Measurements from ENCODE around the gene FBXO42. TPM values are rescaled to one million over a fixed set of nuclear protein-coding genes. Genes with fewer than 3 reads are reported as not detected.
"Not testable (repeated sequence)": the region's sequence is repeated elsewhere in the genome, so short reads cannot be mapped to it uniquely, and the experiment has no call there.

FBXO42 gene
- total and polyA plus RNA-seq, 2 of the 8 experiments (the other 6 are each of a cell fraction or from before 2014, with no cell fraction given) = 15.1 to 17.0 TPM

DNA sequence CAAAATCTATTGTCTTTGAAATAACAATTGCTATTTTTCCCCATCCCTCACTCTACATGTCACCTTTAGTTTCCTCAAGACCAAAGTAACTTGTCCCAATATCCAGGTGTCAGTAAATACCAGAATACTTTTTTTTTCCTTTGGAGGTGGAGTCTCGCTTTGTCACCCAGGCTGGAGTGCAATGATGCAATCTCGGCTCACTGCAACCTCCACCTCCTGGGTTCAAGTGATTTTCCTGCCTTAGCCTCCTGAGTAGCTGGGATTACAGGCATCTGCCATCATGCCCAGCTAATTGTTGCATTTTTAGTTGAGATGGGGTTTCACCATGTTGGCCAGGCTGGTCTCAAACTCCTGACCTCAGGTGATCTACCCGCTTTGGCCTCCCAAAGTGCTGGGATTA lies 94.7 kb downstream of the FBXO42 start:
- not testable (repeated sequence) for H4K5ac ChIP-seq (ENCODE audit: insufficient read length, low read depth, low read length); H3K9ac ChIP-seq (replicated peaks in 1 of 4; ENCODE audit: extremely low read depth in 1 of 4, low read depth in 3 of 4, low read length in 3 of 4); H3K79me1 ChIP-seq (ENCODE audit: low read depth, low read length); H2BK20ac ChIP-seq (ENCODE audit: low read length); H4K8ac ChIP-seq (ENCODE audit: extremely low read depth, insufficient read depth, low read length); H2BK5ac ChIP-seq (ENCODE audit: low read depth, low read length); H3K9me3 ChIP-seq (ENCODE audit: insufficient read depth in 2 of 2, low read depth in 1 of 2, low read length in 1 of 2); H2BK120ac ChIP-seq (replicated peaks; ENCODE audit: low read depth, low read length); FAIRE-seq; H3K4ac ChIP-seq (replicated peaks; ENCODE audit: insufficient read length, low read depth, low read length); DNase-seq (ENCODE audit: low read depth in 1 of 2, low spot score in 2 of 2); H3K4me3 ChIP-seq (ENCODE audit: extremely low read depth in 1 of 4, insufficient read depth in 2 of 4, low read depth in 3 of 4, low read length in 4 of 4); H3K27me3 ChIP-seq (replicated peaks in 1 of 4; ENCODE audit: control insufficient read depth in 3 of 4, extremely low read depth in 1 of 4, insufficient read depth in 3 of 4, low read length in 3 of 4); H3K4me1 ChIP-seq (replicated peaks in 1 of 4; ENCODE audit: control insufficient read depth in 3 of 4, insufficient read depth in 4 of 4, low read length in 3 of 4); H3K56ac ChIP-seq (replicated peaks; ENCODE audit: insufficient read length, low read depth, low read length); H2BK12ac ChIP-seq (ENCODE audit: low read depth, low read length); H3K14ac ChIP-seq (ENCODE audit: insufficient read length); H2AK5ac ChIP-seq (ENCODE audit: low read depth, low read length); H2AFZ ChIP-seq (ENCODE audit: low read length); H3K23me2 ChIP-seq (ENCODE audit: low read depth, low read length); H4K91ac ChIP-seq (replicated peaks; ENCODE audit: insufficient read length, low read length); H3K79me2 ChIP-seq (ENCODE audit: control insufficient read depth in 1 of 2, insufficient read depth in 2 of 2, low read length in 2 of 2); H4K20me1 ChIP-seq (replicated peaks in 1 of 2; ENCODE audit: control insufficient read depth in 1 of 2, insufficient read depth in 2 of 2, low read length in 2 of 2); H3K4me2 ChIP-seq (ENCODE audit: insufficient read depth in 1 of 2, low read depth in 2 of 2, low read length in 2 of 2); H3K23ac ChIP-seq (ENCODE audit: insufficient read length); H3K18ac ChIP-seq (ENCODE audit: extremely low read depth, low read length); H3K27ac ChIP-seq (ENCODE audit: low read depth, low read length); H3K36me3 ChIP-seq (ENCODE audit: control insufficient read depth in 2 of 4, insufficient read depth in 4 of 4, low read length in 3 of 4); H2BK15ac ChIP-seq (ENCODE audit: low read length)
- ChIA-PET CTCF (ENCODE audit: partially characterized antibody) (interaction anchor here (0.6 kb wide), 1 partner anchor 98 kb away, joined by 3 read pairs; no protein-coding TSS in a partner anchor), POLR2A (ENCODE audit: partially characterized antibody) (interaction anchor here (1.0 kb wide), 1 partner anchor 9 kb away, joined by 3 read pairs; no protein-coding TSS in a partner anchor)
- 0 out of 2 replicates have a peak, but pooled peaks have one; percentile 7 for TF ChIP-seq CEBPB (IDR thresholded peaks at IDR 0.05; ENCODE audit: low read depth, low read length)
- 95% methylated on average over 3 of the region's 3 CpGs; no CpG with 5 or more reads in 1 of the 2 experiments for WGBS, 2 experiments (ENCODE audit: extremely low coverage in 1 of 2, insufficient coverage in 1 of 2, insufficient read length in 1 of 2, insufficient replicate concordance in 2 of 2, low coverage in 1 of 2, low lambda C conversion rate in 2 of 2, missing lambda C conversion rate in 1 of 2)
